K562 (cell line): ENCODE results near the gene EML6. TPM values are rescaled to one million over a fixed set of nuclear protein-coding genes. Genes with fewer than 3 reads are reported as not detected.

Source experiments
- ATAC-seq: fragments of 200-7000 bp; cut with Tn5 transposase; 3 replicates; pipeline ENCODE4 v1.9.1; 2020; ENCODE audit warnings: moderate library complexity
- BruUV-seq: library from RNA; stranded (reverse); fragments of 400-500 nt; replicated peaks from 2 replicates; lab custom pipeline; 2021; lab: Mats Ljungman, UMichigan
- CTCF ChIA-PET: fragments of 300-600 bp; formaldehyde crosslinking; extraction: SDS; loops from one replicate; lab custom pipeline; 2021; ENCODE audit warnings: low intra/inter-chr PET ratio; lab: Yijun Ruan, JAX
- POLR2A ChIA-PET: fragments of 300-600, 350-650 bp; sonication (Branson Sonifier 250); formaldehyde crosslinking; extraction: SDS; loops from one replicate; lab custom pipeline; 2021; ENCODE audit warnings: antibody characterized with exemption, inconsistent platforms; lab: Yijun Ruan, JAX
- DNase-seq, 4 experiments: peaks; one replicate each; pipeline versions ENCODE4 v3.0.0 to v3.0.0-alpha.2; 2011 to 2018; ENCODE audit warnings: low spot score in 3 of 4, mixed read lengths in 3 of 4; ENCODE audit errors: extremely low read depth in 1 of 4
- FAIRE-seq: peaks from 2 replicates; lab custom pipeline; 2011; peaks lifted over from hg19 to GRCh38; lab: Jason Lieb, UNC
- H2AFZ ChIP-seq: 2 replicates; pipeline ENCODE4 v1.6.0; 2011; ENCODE audit warnings: low read depth, low read length, control low read depth, inconsistent platforms
- H3K27ac ChIP-seq: fragments of 200-600 bp; 3 replicates; pipeline ENCODE4 v1.8.0; 2011; ENCODE audit warnings: low read depth, mild to moderate bottlenecking, control low read depth, inconsistent platforms, low read length, moderate library complexity, mixed read lengths; ENCODE audit errors: extremely low read depth
- H3K27me3 ChIP-seq, 2 experiments: fragments of 300-600 bp in 1 of 2; 2 replicates in 1 of 2; 3 replicates in 1 of 2; pipeline versions ENCODE4 v1.6.0 to v1.8.0; 2011; ENCODE audit warnings: inconsistent platforms in 2 of 2, low read length in 2 of 2, mild to moderate bottlenecking in 1 of 2, mixed read lengths in 1 of 2, moderate library complexity in 1 of 2; ENCODE audit not compliant: control insufficient read depth in 2 of 2, insufficient read depth in 2 of 2
- H3K36me3 ChIP-seq: fragments of 300-600 bp; 3 replicates; pipeline ENCODE4 v1.8.0; 2011; ENCODE audit warnings: mild to moderate bottlenecking, low read length, inconsistent platforms; ENCODE audit not compliant: control insufficient read depth, insufficient read depth
- H3K4me1 ChIP-seq, 2 experiments: fragments of 200-600 bp in 1 of 2; replicated peaks in 1 of 2; 2 replicates in 1 of 2; 3 replicates in 1 of 2; pipeline versions ENCODE4 v1.5.1 to v1.8.0; 2011; ENCODE audit warnings: inconsistent platforms in 2 of 2, low read length in 2 of 2, mild to moderate bottlenecking in 1 of 2, mixed read lengths in 1 of 2, moderate library complexity in 1 of 2; ENCODE audit not compliant: control insufficient read depth in 2 of 2, insufficient read depth in 2 of 2
- H3K4me2 ChIP-seq: 2 replicates; pipeline ENCODE4 v1.6.1; 2011; ENCODE audit warnings: low read length, control low read depth, inconsistent platforms, mixed read lengths; ENCODE audit not compliant: insufficient read depth
- H3K4me3 ChIP-seq: fragments of 200-600 bp; sonication (generic), shearing (Covaris generic); 2 replicates; pipeline ENCODE4 v1.5.1; 2016; ENCODE audit warnings: control low read depth, inconsistent platforms
- H3K79me2 ChIP-seq: fragments of 200-600 bp; 3 replicates; pipeline ENCODE4 v1.8.0; 2011; ENCODE audit warnings: low read length, inconsistent platforms; ENCODE audit not compliant: control insufficient read depth, insufficient read depth
- H3K9ac ChIP-seq, 2 experiments: 2 replicates each; pipeline versions ENCODE4 v1.6.0 to v1.6.1; 2011; ENCODE audit warnings: low read depth in 2 of 2, low read length in 2 of 2, control low read depth in 1 of 2, inconsistent platforms in 1 of 2, mild to moderate bottlenecking in 1 of 2, mixed read lengths in 1 of 2; ENCODE audit not compliant: insufficient read depth in 1 of 2
- H3K9me1 ChIP-seq: one replicate; pipeline ENCODE4 v1.6.0; 2011; ENCODE audit warnings: inconsistent platforms, mild to moderate bottlenecking, low read length, moderate library complexity; ENCODE audit not compliant: control insufficient read depth, insufficient read depth
- H3K9me3 ChIP-seq: replicated peaks from 2 replicates; pipeline ENCODE4 v1.5.1; 2011; ENCODE audit warnings: low read depth, low read length, inconsistent platforms; ENCODE audit not compliant: control insufficient read depth, insufficient read depth
- H4K20me1 ChIP-seq: replicated peaks from 2 replicates; pipeline ENCODE4 v1.6.1; 2011; ENCODE audit warnings: low read length, inconsistent platforms, mixed read lengths; ENCODE audit not compliant: control insufficient read depth, insufficient read depth
- CHAMP1 ChIP-seq: fragments of 450-650 bp; IDR thresholded peaks from 2 replicates; pipeline ENCODE4 v1.6.1; 2016; ENCODE audit warnings: mild to moderate bottlenecking
- EP300 ChIP-seq: IDR thresholded peaks from 2 replicates; pipeline ENCODE4 v1.6.1; 2012; ENCODE audit warnings: low read length, improper control_type of control experiment
- HIVEP1 ChIP-seq: fragments of 250-450 bp; sonication (Bioruptor Pico); IDR thresholded peaks from 2 replicates; pipeline ENCODE4 v1.4.0; 2020; ENCODE audit warnings: mild to moderate bottlenecking
- SREBF1 ChIP-seq: fragments of 150-350 bp; IDR thresholded peaks from 2 replicates; pipeline ENCODE4 v1.6.1; 2014; ENCODE audit warnings: antibody characterized with exemption, low read depth, low read length, borderline replicate concordance
- ZBTB9 ChIP-seq: fragments of 450-650 bp; formaldehyde crosslinking; IDR thresholded peaks from 2 replicates; pipeline ENCODE4 v1.4.0; 2020; ENCODE audit warnings: mild to moderate bottlenecking, moderate library complexity
- ZNF174 ChIP-seq: fragments of 250-450 bp; sonication (Bioruptor Pico); IDR thresholded peaks from 2 replicates; pipeline ENCODE4 v1.4.0; 2020; ENCODE audit warnings: mild to moderate bottlenecking
- WGBS: fragments of 100-300 bp; shearing (Covaris generic); methylation state at CpG from one replicate; pipeline ENCODE4 v1.1.6; 2016; ENCODE audit warnings: low coverage, mixed read lengths; ENCODE audit not compliant: insufficient coverage; ENCODE audit errors: missing lambda C conversion rate; 5-methylcytosine and 5-hydroxymethylcytosine counted together
- in situ Hi-C: fragments of 300-500 bp; cut with MboI; formaldehyde crosslinking; loops from 4 replicates; pipeline ENCODE4 v1.15.0; 2018; ENCODE audit warnings: inconsistent platforms, mixed read lengths
- intact Hi-C: fragments of 100-400 bp; cut with micrococcal nuclease; formaldehyde crosslinking; loops from 2 replicates; pipeline ENCODE4 v1.14.2; 2022
- polyA plus RNA-seq, 8 experiments: library from polyadenylated mRNA; depleted of rRNA in 4 of 8; stranded (reverse) in 5 of 8; unstranded in 3 of 8; fragments of >200 nt; fragmentation: Nextera tagmentation in 2 of 8; fragmentation: Illumina TruSeq in 1 of 8; extraction: Ambion mirVana in 2 of 8; extraction: Trizol in 1 of 8; gene quantifications; 2 replicates each; pipeline versions ENCODE4 v1.2.1 to v1.2.3, GENCODE V29; 2011 to 2014; ENCODE audit warnings: inconsistent platforms in 1 of 8, missing spikeins in 1 of 8
- total RNA-seq, 7 experiments: library from RNA; depleted of rRNA in 6 of 7; stranded (reverse); fragments of >200 nt in 6 of 7; fragmentation: Illumina TruSeq in 2 of 7; extraction: Trizol in 2 of 7; gene quantifications; 2 replicates each; pipeline versions ENCODE4 v1.2.1 to v1.2.3, GENCODE V29; 2011 to 2021; ENCODE audit warnings: low replicate concordance in 1 of 7

Gene EML6
- total and polyA plus RNA-seq, 9 of the 15 experiments (the other 6 are each of a cell fraction or from before 2014, with no cell fraction given): 0.07 to 0.56 (median 0.25) TPM

GRCh38 chr2:54881759-54882158 is 158.3 kb downstream of the EML6 start:
- H3K4me2 ChIP-seq: no peak overlapping the region
- no peak for FAIRE-seq
- CTCF ChIA-PET: no interaction called here
- no peaks in the 10 kb centered on the region for H3K4me1 ChIP-seq
- no peaks in the 10 kb centered on the region for H3K36me3 ChIP-seq
- H3K79me2 ChIP-seq: no peaks in the 10 kb centered on the region
- no peak for ATAC-seq
- TF ChIP-seq ZNF174 (CRISPR knock-in tag): no peak
- no peak for TF ChIP-seq SREBF1
- TF ChIP-seq ZBTB9 (CRISPR knock-in tag): no peak
- TF ChIP-seq HIVEP1 (CRISPR knock-in tag): no peak
- TF ChIP-seq CHAMP1: no peak
- TF ChIP-seq EP300: no peak
- BruUV-seq: no TSS peak
- no peaks in the 10 kb centered on the region for H3K9me1 ChIP-seq
- no peak for DNase-seq
- POLR2A ChIA-PET: interaction anchor here (0.7 to 1.1 kb wide), 3 partner anchors 9 to 50 kb away, joined by 3 to 4 read pairs (median 3); no protein-coding TSS in a partner anchor
- peaks cover 31 to 33% of the 10 kb centered on the region in 2 experiments for H3K27me3 ChIP-seq
- H2AFZ ChIP-seq: no peak overlapping the region
- no peak overlapping the region for H3K4me3 ChIP-seq
- H3K9ac ChIP-seq: no peak overlapping the region
- intact Hi-C loops (no loop called here), in situ Hi-C loops (no loop called here)
- H3K9me3 ChIP-seq: no peaks in the 10 kb centered on the region
- H3K27ac ChIP-seq: no peak overlapping the region
- WGBS: 8% methylated on average over 4 of the region's 4 CpGs
- no peaks in the 10 kb centered on the region for H4K20me1 ChIP-seq
